Neural progenitor cell (in vitro differentiated cells): ENCODE measurements around the gene LGALS12. TPM values are rescaled to one million over a fixed set of nuclear protein-coding genes. Genes with fewer than 3 reads are reported as not detected.

Experiments
- DNase-seq: peaks from one replicate; pipeline ENCODE4 v3.0.0-alpha.2; 2016; ENCODE audit warnings: low spot score
- H2AFZ ChIP-seq: fragments of 200-600 bp; sonication (generic); replicated peaks from 2 replicates; pipeline ENCODE4 v1.6.1; 2016; ENCODE audit warnings: antibody characterized with exemption
- H3F3A ChIP-seq: fragments of 200-600 bp; sonication (generic); 2 replicates; pipeline ENCODE4 v1.6.1; 2016; ENCODE audit warnings: antibody characterized with exemption, low read depth
- H3K27ac ChIP-seq: fragments of 200-600 bp; sonication (generic); 2 replicates; pipeline ENCODE4 v1.5.1; 2016; ENCODE audit warnings: mild to moderate bottlenecking
- H3K27me3 ChIP-seq: fragments of 200-600 bp; sonication (generic); 2 replicates; pipeline ENCODE4 v1.6.1; 2016; ENCODE audit warnings: mild to moderate bottlenecking, moderate library complexity
- H3K36me3 ChIP-seq: fragments of 200-600 bp; sonication (generic); 2 replicates; pipeline ENCODE4 v1.5.1; 2016
- H3K4me1 ChIP-seq: fragments of 200-600 bp; sonication (generic); 2 replicates; pipeline ENCODE4 v1.6.1; 2016; ENCODE audit warnings: mixed run types
- H3K4me2 ChIP-seq: fragments of 200-600 bp; sonication (generic); 2 replicates; pipeline ENCODE4 v1.6.1; 2016
- H3K4me3 ChIP-seq: fragments of 200-600 bp; sonication (generic); 2 replicates; pipeline ENCODE4 v1.5.1; 2016
- H3K79me2 ChIP-seq: fragments of 200-600 bp; sonication (generic); 2 replicates; pipeline ENCODE4 v1.6.1; 2016; ENCODE audit warnings: low read depth
- H3K9ac ChIP-seq: fragments of 200-600 bp; sonication (generic); 2 replicates; pipeline ENCODE4 v1.6.1; 2016
- H3K9me3 ChIP-seq: fragments of 200-600 bp; sonication (generic); 2 replicates; pipeline ENCODE4 v1.5.1; 2016; ENCODE audit warnings: low read depth
- H4K20me1 ChIP-seq: fragments of 200-600 bp; sonication (generic); 2 replicates; pipeline ENCODE4 v1.6.1; 2016; ENCODE audit warnings: low read depth
- H3K27ac Mint-ChIP-seq: 3 replicates; pipeline ENCODE4 v1.8.0; 2021; ENCODE audit warnings: mixed read lengths
- H3K27me3 Mint-ChIP-seq: 2 replicates; pipeline ENCODE4 v1.8.0; 2022; ENCODE audit warnings: low read depth, mild to moderate bottlenecking, inconsistent platforms, moderate library complexity, mixed read lengths; ENCODE audit not compliant: insufficient read depth
- H3K36me3 Mint-ChIP-seq: 3 replicates; pipeline ENCODE4 v1.8.0; 2021; ENCODE audit warnings: mixed read lengths
- H3K4me1 Mint-ChIP-seq: 3 replicates; pipeline ENCODE4 v1.8.0; 2021; ENCODE audit warnings: mixed read lengths
- H3K4me3 Mint-ChIP-seq: 3 replicates; pipeline ENCODE4 v1.8.0; 2021; ENCODE audit warnings: mild to moderate bottlenecking, moderate library complexity, mixed read lengths
- H3K9me3 Mint-ChIP-seq: 3 replicates; pipeline ENCODE4 v1.8.0; 2020; ENCODE audit warnings: mixed read lengths
- EZH2 ChIP-seq: fragments of 200-600 bp; sonication (generic); IDR thresholded peaks from 2 replicates; pipeline ENCODE4 v1.6.1; 2017; ENCODE audit warnings: antibody characterized with exemption, mild to moderate bottlenecking, moderate library complexity
- EZH2phosphoT487 ChIP-seq: fragments of 200-600 bp; sonication (generic); IDR thresholded peaks from 2 replicates; pipeline ENCODE4 v1.6.1; 2017; ENCODE audit warnings: antibody characterized with exemption
- total RNA-seq: library from RNA; depleted of rRNA; stranded (reverse); fragments of >200 nt; gene quantifications from 2 replicates; pipeline ENCODE4 v1.2.3, GENCODE V29; 2015; ENCODE audit warnings: low replicate concordance
- TF ChIP-seq, protein P1 (sequence below): fragments of 200-600 bp; sonication (generic); IDR thresholded peaks from 2 replicates; pipeline ENCODE4 v1.5.1; 2017; ENCODE audit warnings: antibody characterized with exemption, mild to moderate bottlenecking

Gene LGALS12
- total RNA-seq, 1 donor from 2014 or later: not detected

DNA sequence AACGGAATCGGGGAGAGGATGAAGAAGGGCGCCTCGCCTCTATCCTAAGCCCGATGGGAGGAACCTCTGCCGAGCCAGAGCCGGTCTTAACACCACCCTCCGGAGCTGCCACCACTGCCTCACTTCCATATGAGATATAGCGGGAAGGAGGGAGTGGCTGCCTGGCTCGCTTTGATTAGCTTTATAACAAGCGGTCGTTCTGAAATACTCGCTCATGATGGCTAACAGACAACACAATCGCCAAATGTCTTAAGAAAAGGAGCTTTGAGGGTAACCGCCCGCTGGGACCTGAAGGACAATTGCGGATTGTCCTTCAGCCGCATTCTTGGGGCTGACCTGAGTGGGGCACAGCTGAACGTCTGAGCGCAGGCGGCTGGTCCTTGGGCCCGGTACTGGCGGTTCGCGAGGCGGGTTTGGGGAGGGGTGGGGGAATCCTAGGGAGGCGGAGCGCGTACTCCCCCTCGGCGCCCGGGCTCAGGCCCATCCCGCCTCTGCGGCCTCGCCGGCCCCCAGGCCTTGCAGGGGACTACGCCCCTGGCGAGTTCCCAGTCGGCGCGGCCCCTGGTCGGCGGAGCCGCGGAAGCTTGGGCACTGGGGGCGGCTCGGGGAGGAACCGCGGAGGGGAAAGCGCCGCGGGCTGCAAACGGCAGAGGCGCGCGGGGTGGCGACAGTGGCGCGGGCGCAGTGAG is 15.2 kb upstream of the LGALS12 start, which contains the start of gene PLAAT5:
PLAAT5 (minus strand) TSS at position 617 of the 689 bp plus-strand sequence; CDS start at position 484, 133 bp downstream.
- H3F3A ChIP-seq: peaks cover 31% of the 10 kb centered on the region
- Mint-ChIP-seq H3K27ac (no peak within 1 kb of the TSS), H3K4me1 (peaks cover 15% of the 10 kb centered on the region), H3K9me3 (peaks cover 10% of the 10 kb centered on the region), H3K4me3 (peak within 1 kb of the TSS; percentile 86), H3K36me3 (no peaks in the 10 kb centered on the region), H3K27me3 (peaks cover 28% of the 10 kb centered on the region)
- H3K9me3 ChIP-seq: peaks cover 4% of the 10 kb centered on the region
- H2AFZ ChIP-seq: peak within 1 kb of the TSS; percentile 95
- no peaks in the 10 kb centered on the region for H3K36me3 ChIP-seq
- peaks cover 6% of the 10 kb centered on the region for H4K20me1 ChIP-seq
- no peaks in the 10 kb centered on the region for H3K79me2 ChIP-seq
- peak within 1 kb of the TSS; percentile 96 for H3K4me2 ChIP-seq
- H3K27ac ChIP-seq: no peak within 1 kb of the TSS
- H3K27me3 ChIP-seq: peaks cover 29% of the 10 kb centered on the region
- TF ChIP-seq EZH2phosphoT487: no peak
- peak within 1 kb of the TSS; percentile 74 for H3K4me3 ChIP-seq
- DNase-seq: peak; percentile 86
- no peak within 1 kb of the TSS for H3K9ac ChIP-seq
- H3K4me1 ChIP-seq: peaks cover 30% of the 10 kb centered on the region

DNA sequence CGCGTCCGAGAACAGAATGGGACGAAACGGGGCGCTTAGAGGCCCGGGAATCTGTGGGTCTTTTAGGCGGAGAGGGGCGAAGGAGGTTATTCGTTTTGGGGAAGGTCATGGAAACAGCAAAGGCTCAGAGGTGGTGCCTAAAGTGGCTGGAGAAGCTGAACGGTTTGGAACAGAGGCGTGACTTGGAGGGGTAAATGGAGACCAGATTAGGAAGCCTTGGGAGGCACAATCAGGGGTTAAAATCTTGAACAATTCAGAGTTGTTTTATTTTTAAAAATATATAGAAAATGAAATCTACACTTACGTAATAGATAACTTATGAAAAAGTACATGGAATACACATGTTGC is 14.7 kb upstream of the LGALS12 start:
- H3K9ac ChIP-seq: no peak overlapping the region
- TF ChIP-seq EZH2phosphoT487: no peak
- no peak for TF ChIP-seq EZH2
- TF ChIP-seq, protein P1, sequence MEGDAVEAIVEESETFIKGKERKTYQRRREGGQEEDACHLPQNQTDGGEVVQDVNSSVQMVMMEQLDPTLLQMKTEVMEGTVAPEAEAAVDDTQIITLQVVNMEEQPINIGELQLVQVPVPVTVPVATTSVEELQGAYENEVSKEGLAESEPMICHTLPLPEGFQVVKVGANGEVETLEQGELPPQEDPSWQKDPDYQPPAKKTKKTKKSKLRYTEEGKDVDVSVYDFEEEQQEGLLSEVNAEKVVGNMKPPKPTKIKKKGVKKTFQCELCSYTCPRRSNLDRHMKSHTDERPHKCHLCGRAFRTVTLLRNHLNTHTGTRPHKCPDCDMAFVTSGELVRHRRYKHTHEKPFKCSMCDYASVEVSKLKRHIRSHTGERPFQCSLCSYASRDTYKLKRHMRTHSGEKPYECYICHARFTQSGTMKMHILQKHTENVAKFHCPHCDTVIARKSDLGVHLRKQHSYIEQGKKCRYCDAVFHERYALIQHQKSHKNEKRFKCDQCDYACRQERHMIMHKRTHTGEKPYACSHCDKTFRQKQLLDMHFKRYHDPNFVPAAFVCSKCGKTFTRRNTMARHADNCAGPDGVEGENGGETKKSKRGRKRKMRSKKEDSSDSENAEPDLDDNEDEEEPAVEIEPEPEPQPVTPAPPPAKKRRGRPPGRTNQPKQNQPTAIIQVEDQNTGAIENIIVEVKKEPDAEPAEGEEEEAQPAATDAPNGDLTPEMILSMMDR: no peak
- H3K27ac ChIP-seq: no peak overlapping the region
- no peaks in the 10 kb centered on the region for H3K79me2 ChIP-seq
- H3K9me3 ChIP-seq: no peaks in the 10 kb centered on the region
- no peak overlapping the region for H3K27ac Mint-ChIP-seq
- peaks cover 30% of the 10 kb centered on the region for H3K4me1 ChIP-seq
- peak overlapping the region; percentile 86 for H3K4me3 Mint-ChIP-seq
- peak overlapping the region; percentile 95 for H2AFZ ChIP-seq
- H3K4me3 ChIP-seq: peak overlapping the region; percentile 74
- peak overlapping the region; percentile 96 for H3K4me2 ChIP-seq
- H3K27me3 Mint-ChIP-seq: peaks cover 28% of the 10 kb centered on the region
- peaks cover 6% of the 10 kb centered on the region for H3K9me3 Mint-ChIP-seq
- H3K27me3 ChIP-seq: peaks cover 29% of the 10 kb centered on the region
- H3F3A ChIP-seq: peaks cover 31% of the 10 kb centered on the region
- H3K36me3 Mint-ChIP-seq: no peaks in the 10 kb centered on the region
- peaks cover 15% of the 10 kb centered on the region for H3K4me1 Mint-ChIP-seq
- DNase-seq: no peak
- H4K20me1 ChIP-seq: peaks cover 6% of the 10 kb centered on the region
- no peaks in the 10 kb centered on the region for H3K36me3 ChIP-seq

DNA sequence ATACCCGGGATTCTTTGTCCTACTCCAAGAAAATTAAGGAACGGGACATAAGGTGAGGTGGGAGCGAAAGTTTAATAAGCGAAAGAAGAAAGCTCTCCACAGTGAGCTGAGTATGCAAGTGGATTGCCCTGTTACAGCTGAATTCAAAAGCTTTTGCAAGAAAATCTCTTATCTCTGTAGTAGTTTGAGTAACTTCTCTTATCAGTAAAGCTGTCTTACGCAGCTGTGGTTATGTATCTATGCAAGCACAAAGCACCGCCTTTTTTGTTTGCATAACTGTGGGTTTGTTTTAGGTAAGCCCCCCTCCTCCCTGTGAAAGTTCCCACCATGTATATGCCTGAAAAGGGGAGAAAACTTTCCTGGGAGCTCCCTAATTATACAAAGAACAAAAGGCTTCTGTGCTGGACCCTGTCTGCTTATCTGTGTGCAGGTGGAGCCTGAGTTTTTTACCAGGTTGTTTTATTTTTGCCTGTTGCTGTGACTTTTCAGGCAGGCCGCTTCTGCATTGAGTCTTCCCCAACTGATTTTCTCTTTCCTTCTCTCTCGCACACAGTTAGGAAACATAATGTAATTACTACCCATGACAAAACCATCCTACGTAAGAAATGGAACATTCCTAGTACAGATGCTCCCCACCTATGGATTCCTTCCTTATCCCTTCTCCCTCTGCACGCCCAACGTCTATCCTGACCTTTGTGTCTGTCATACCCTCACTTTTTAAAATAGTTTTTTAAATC is 14.1 kb upstream of the LGALS12 start:
- H3F3A ChIP-seq: peaks cover 31% of the 10 kb centered on the region
- H3K4me2 ChIP-seq: peak overlapping the region; percentile 96
- peaks cover 15% of the 10 kb centered on the region for H3K4me1 Mint-ChIP-seq
- peaks cover 3% of the 10 kb centered on the region for H3K9me3 Mint-ChIP-seq
- H3K9me3 ChIP-seq: no peaks in the 10 kb centered on the region
- no peak overlapping the region for H3K27ac ChIP-seq
- H3K36me3 ChIP-seq: no peaks in the 10 kb centered on the region
- H3K79me2 ChIP-seq: no peaks in the 10 kb centered on the region
- peaks cover 6% of the 10 kb centered on the region for H4K20me1 ChIP-seq
- DNase-seq: peak; percentile 13
- no peak overlapping the region for H3K9ac ChIP-seq
- peaks cover 29% of the 10 kb centered on the region for H3K27me3 ChIP-seq
- no peak for TF ChIP-seq EZH2phosphoT487
- peaks cover 30% of the 10 kb centered on the region for H3K4me1 ChIP-seq
- peak overlapping the region; percentile 86 for H3K4me3 Mint-ChIP-seq
- H3K27ac Mint-ChIP-seq: no peak overlapping the region
- peak overlapping the region; percentile 74 for H3K4me3 ChIP-seq
- H2AFZ ChIP-seq: peak overlapping the region; percentile 95
- no peaks in the 10 kb centered on the region for H3K36me3 Mint-ChIP-seq
- peaks cover 28% of the 10 kb centered on the region for H3K27me3 Mint-ChIP-seq

DNA sequence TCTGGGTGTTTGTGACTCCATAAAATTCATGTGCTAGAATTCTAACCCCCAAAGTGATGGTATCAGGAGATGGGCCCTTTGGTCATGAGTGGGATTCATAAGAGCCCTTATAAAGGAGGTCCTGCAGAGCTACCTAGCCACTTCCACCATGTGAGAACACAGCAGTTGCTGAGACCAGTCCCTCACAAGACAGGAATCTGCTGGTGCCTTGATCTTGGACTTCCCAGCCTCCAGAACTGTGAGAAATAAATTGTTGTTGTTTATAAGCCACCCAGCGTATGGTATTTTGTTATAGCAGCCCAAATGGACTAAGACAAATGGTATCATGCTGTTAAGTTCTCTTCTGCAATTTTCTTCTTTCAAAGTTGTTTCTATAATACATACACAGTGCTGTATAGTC is 13.4 kb upstream of the LGALS12 start:
- Mint-ChIP-seq H3K4me3 (no peak overlapping the region), H3K27me3 (peaks cover 28% of the 10 kb centered on the region), H3K36me3 (no peaks in the 10 kb centered on the region), H3K9me3 (peaks cover 3% of the 10 kb centered on the region), H3K4me1 (peaks cover 15% of the 10 kb centered on the region), H3K27ac (no peak overlapping the region)
- Histone ChIP-seq H3K9me3 (no peaks in the 10 kb centered on the region), H4K20me1 (peaks cover 6% of the 10 kb centered on the region), H3K36me3 (no peaks in the 10 kb centered on the region), H3K4me1 (peaks cover 30% of the 10 kb centered on the region), H3K9ac (no peak overlapping the region), H3F3A (peaks cover 31% of the 10 kb centered on the region), H2AFZ (no peak overlapping the region), H3K4me3 (no peak overlapping the region), H3K27me3 (peaks cover 29% of the 10 kb centered on the region), H3K4me2 (no peak overlapping the region), H3K79me2 (no peaks in the 10 kb centered on the region), H3K27ac (no peak overlapping the region)
- DNase-seq: no peak
- TF ChIP-seq EZH2 (no peak), EZH2phosphoT487 (no peak)
- TF ChIP-seq, protein P1: no peak
